ENCODE results near the gene MAST3.

GRCh38 chr19:18119013-18119716 is 21.6 kb downstream of the MAST3 start:
- TF ChIP-seq, protein P1, sequence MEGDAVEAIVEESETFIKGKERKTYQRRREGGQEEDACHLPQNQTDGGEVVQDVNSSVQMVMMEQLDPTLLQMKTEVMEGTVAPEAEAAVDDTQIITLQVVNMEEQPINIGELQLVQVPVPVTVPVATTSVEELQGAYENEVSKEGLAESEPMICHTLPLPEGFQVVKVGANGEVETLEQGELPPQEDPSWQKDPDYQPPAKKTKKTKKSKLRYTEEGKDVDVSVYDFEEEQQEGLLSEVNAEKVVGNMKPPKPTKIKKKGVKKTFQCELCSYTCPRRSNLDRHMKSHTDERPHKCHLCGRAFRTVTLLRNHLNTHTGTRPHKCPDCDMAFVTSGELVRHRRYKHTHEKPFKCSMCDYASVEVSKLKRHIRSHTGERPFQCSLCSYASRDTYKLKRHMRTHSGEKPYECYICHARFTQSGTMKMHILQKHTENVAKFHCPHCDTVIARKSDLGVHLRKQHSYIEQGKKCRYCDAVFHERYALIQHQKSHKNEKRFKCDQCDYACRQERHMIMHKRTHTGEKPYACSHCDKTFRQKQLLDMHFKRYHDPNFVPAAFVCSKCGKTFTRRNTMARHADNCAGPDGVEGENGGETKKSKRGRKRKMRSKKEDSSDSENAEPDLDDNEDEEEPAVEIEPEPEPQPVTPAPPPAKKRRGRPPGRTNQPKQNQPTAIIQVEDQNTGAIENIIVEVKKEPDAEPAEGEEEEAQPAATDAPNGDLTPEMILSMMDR (IDR thresholded peaks at IDR 0.05), result no peak
- no peak for TF ChIP-seq MXI1 (IDR thresholded peaks at IDR 0.05; ENCODE audit: low read depth, low read length)
- TF ChIP-seq ELF1 (IDR thresholded peaks at IDR 0.05), result no peak
- no peak for TF ChIP-seq SIN3A (IDR thresholded peaks at IDR 0.05; ENCODE audit: borderline replicate concordance, low read depth, low read length)
- no peak for TF ChIP-seq TAF1 (IDR thresholded peaks at IDR 0.05; ENCODE audit: borderline replicate concordance, low read depth, low read length)
- TF ChIP-seq RCOR1 (IDR thresholded peaks at IDR 0.05; ENCODE audit: low read length), result no peak
- TF ChIP-seq USF1 (IDR thresholded peaks at IDR 0.05; ENCODE audit: borderline replicate concordance, low read depth), result no peak
- TF ChIP-seq, protein P2, sequence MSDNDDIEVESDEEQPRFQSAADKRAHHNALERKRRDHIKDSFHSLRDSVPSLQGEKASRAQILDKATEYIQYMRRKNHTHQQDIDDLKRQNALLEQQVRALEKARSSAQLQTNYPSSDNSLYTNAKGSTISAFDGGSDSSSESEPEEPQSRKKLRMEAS (IDR thresholded peaks at IDR 0.05; ENCODE audit: low read depth), result no peak
- no peak for TF ChIP-seq EZH2phosphoT487 (IDR thresholded peaks at IDR 0.05; ENCODE audit: borderline replicate concordance, low read depth)
- TF ChIP-seq YY1 (IDR thresholded peaks at IDR 0.05; ENCODE audit: low read depth), result no peak
- no peak for TF ChIP-seq IRF3 (IDR thresholded peaks at IDR 0.05; ENCODE audit: low read depth, low read length)
